SK-N-SH treated with all-trans-retinoic acid at 6 μM for 48 hours (cell line): Measurements from ENCODE around the gene PTDSS2.
A peak's percentile ranks its signal among the peaks of the same experiment; 100 is the strongest.

ENCODE experiments used
- ATAC-seq: fragments of 200-7000 bp; cut with Tn5 transposase; 3 replicates; pipeline ENCODE4 v1.9.1; 2020; ENCODE audit warnings: mild to moderate bottlenecking, moderate library complexity
- ARNTL ChIP-seq: fragments of 450-650 bp; formaldehyde crosslinking; IDR thresholded peaks from 2 replicates; pipeline ENCODE4 v1.5.0; 2020; ENCODE audit warnings: low read depth, mild to moderate bottlenecking, moderate library complexity, borderline replicate concordance
- CSDC2 ChIP-seq: fragments of 250-450 bp; sonication (Bioruptor Pico); IDR thresholded peaks from 2 replicates; pipeline ENCODE4 v1.5.0; 2020; ENCODE audit warnings: mild to moderate bottlenecking, moderate library complexity
- CSRNP3 ChIP-seq: fragments of 250-450 bp; sonication (Bioruptor Pico); IDR thresholded peaks from 2 replicates; pipeline ENCODE4 v1.5.1; 2021; ENCODE audit warnings: mild to moderate bottlenecking, moderate library complexity
- ESRRG ChIP-seq: fragments of 250-450 bp; sonication (Bioruptor Pico); IDR thresholded peaks from 2 replicates; pipeline ENCODE4 v1.6.1; 2021; ENCODE audit warnings: mild to moderate bottlenecking
- GLIS3 ChIP-seq: fragments of 250-450 bp; sonication (Bioruptor Pico); IDR thresholded peaks from 2 replicates; pipeline ENCODE4 v1.5.0; 2020; ENCODE audit warnings: mild to moderate bottlenecking, moderate library complexity
- ISL1 ChIP-seq: fragments of 250-450 bp; sonication (Bioruptor Pico); IDR thresholded peaks from 2 replicates; pipeline ENCODE4 v2.1.2; 2022; ENCODE audit warnings: mild to moderate bottlenecking, moderate library complexity
- OSR1 ChIP-seq: fragments of 250-450 bp; sonication (Bioruptor Pico); IDR thresholded peaks from 2 replicates; pipeline ENCODE4 v1.8.0; 2022; ENCODE audit warnings: moderate library complexity, mild to moderate bottlenecking, inconsistent platforms
- POU6F1 ChIP-seq: fragments of 250-450 bp; sonication (Bioruptor Pico); IDR thresholded peaks from 2 replicates; pipeline ENCODE4 v1.8.0; 2021; ENCODE audit warnings: low read depth, mild to moderate bottlenecking, moderate library complexity, borderline replicate concordance
- PPARA ChIP-seq: fragments of 250-450 bp; sonication (Bioruptor Pico); IDR thresholded peaks from 2 replicates; pipeline ENCODE4 v1.5.0; 2020; ENCODE audit warnings: mild to moderate bottlenecking, borderline replicate concordance
- RARB ChIP-seq: fragments of 250-450 bp; sonication (Bioruptor Pico); IDR thresholded peaks from 2 replicates; pipeline ENCODE4 v1.8.0; 2021; ENCODE audit warnings: mild to moderate bottlenecking, moderate library complexity
- SNAI2 ChIP-seq: fragments of 250-450 bp; sonication (Bioruptor Pico); IDR thresholded peaks from 2 replicates; pipeline ENCODE4 v1.5.0; 2020; ENCODE audit warnings: mild to moderate bottlenecking, moderate library complexity
- TCF4 ChIP-seq: fragments of 250-450 bp; sonication (Bioruptor Pico); IDR thresholded peaks from 2 replicates; pipeline ENCODE4 v1.8.0; 2021; ENCODE audit warnings: mild to moderate bottlenecking, moderate library complexity, borderline replicate concordance
- TOX ChIP-seq: fragments of 250-450 bp; sonication (Bioruptor Pico); IDR thresholded peaks from 2 replicates; pipeline ENCODE4 v1.8.0; 2021; ENCODE audit warnings: mild to moderate bottlenecking, moderate library complexity, borderline replicate concordance
- ZC3H10 ChIP-seq: fragments of 250-450 bp; sonication (Bioruptor Pico); IDR thresholded peaks from 2 replicates; pipeline ENCODE4 v1.5.1; 2021; ENCODE audit warnings: mild to moderate bottlenecking, moderate library complexity
- ZFP3 ChIP-seq: fragments of 250-450 bp; sonication (Bioruptor Pico); IDR thresholded peaks from 2 replicates; pipeline ENCODE4 v1.5.0; 2020; ENCODE audit warnings: mild to moderate bottlenecking, moderate library complexity
- ZNF565 ChIP-seq: fragments of 450-650 bp; formaldehyde crosslinking; conservative IDR thresholded peaks from 2 replicates; pipeline ENCODE4 v1.5.0; 2020; ENCODE audit warnings: low read depth, mild to moderate bottlenecking, moderate library complexity
- TF ChIP-seq, protein P1 (sequence below): fragments of 250-450 bp; sonication (Bioruptor Pico); IDR thresholded peaks from 2 replicates; pipeline ENCODE4 v1.5.1; 2020; ENCODE audit warnings: low read depth, mild to moderate bottlenecking, moderate library complexity
- TF ChIP-seq, protein P2 (sequence below): fragments of 250-450 bp; sonication (Bioruptor Pico); IDR thresholded peaks from 2 replicates; pipeline ENCODE4 v1.5.0; 2020; ENCODE audit warnings: mild to moderate bottlenecking, moderate library complexity

The PTDSS2 gene

GRCh38 chr11:425301-425700 is 24.8 kb upstream of the PTDSS2 start:
- ATAC-seq = no peak

GRCh38 chr11:426851-427250 is 23.2 kb upstream of the PTDSS2 start:
- TF ChIP-seq POU6F1 (no peak), SNAI2 (no peak), PPARA (no peak), ZC3H10 (CRISPR knock-in tag) (no peak), ARNTL (CRISPR knock-in tag) (no peak), ESRRG (CRISPR knock-in tag) (no peak), OSR1 (no peak), CSDC2 (CRISPR knock-in tag) (no peak), ZNF565 (CRISPR knock-in tag) (no peak), ISL1 (CRISPR knock-in tag) (no peak)
- TF ChIP-seq, protein P1, sequence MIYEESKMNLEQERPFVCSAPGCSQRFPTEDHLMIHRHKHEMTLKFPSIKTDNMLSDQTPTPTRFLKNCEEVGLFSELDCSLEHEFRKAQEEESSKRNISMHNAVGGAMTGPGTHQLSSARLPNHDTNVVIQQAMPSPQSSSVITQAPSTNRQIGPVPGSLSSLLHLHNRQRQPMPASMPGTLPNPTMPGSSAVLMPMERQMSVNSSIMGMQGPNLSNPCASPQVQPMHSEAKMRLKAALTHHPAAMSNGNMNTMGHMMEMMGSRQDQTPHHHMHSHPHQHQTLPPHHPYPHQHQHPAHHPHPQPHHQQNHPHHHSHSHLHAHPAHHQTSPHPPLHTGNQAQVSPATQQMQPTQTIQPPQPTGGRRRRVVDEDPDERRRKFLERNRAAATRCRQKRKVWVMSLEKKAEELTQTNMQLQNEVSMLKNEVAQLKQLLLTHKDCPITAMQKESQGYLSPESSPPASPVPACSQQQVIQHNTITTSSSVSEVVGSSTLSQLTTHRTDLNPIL (CRISPR knock-in tag) = no peak
- no peak for ATAC-seq

More at GRCh38 chr11:425301-425700, 24.8 kb upstream of the PTDSS2 start:
- TF ChIP-seq TOX (CRISPR knock-in tag) (no peak), CSRNP3 (no peak), ESRRG (CRISPR knock-in tag) (no peak), ISL1 (CRISPR knock-in tag) (no peak), ZFP3 (no peak)
- TF ChIP-seq, protein P2, sequence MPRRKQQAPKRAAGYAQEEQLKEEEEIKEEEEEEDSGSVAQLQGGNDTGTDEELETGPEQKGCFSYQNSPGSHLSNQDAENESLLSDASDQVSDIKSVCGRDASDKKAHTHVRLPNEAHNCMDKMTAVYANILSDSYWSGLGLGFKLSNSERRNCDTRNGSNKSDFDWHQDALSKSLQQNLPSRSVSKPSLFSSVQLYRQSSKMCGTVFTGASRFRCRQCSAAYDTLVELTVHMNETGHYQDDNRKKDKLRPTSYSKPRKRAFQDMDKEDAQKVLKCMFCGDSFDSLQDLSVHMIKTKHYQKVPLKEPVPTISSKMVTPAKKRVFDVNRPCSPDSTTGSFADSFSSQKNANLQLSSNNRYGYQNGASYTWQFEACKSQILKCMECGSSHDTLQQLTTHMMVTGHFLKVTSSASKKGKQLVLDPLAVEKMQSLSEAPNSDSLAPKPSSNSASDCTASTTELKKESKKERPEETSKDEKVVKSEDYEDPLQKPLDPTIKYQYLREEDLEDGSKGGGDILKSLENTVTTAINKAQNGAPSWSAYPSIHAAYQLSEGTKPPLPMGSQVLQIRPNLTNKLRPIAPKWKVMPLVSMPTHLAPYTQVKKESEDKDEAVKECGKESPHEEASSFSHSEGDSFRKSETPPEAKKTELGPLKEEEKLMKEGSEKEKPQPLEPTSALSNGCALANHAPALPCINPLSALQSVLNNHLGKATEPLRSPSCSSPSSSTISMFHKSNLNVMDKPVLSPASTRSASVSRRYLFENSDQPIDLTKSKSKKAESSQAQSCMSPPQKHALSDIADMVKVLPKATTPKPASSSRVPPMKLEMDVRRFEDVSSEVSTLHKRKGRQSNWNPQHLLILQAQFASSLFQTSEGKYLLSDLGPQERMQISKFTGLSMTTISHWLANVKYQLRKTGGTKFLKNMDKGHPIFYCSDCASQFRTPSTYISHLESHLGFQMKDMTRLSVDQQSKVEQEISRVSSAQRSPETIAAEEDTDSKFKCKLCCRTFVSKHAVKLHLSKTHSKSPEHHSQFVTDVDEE (CRISPR knock-in tag) = no peak

GRCh38 chr11:428295-428694 is 21.8 kb upstream of the PTDSS2 start:
- ATAC-seq = no peak
- TF ChIP-seq ZC3H10 (CRISPR knock-in tag) (no peak), CSRNP3 (no peak), ESRRG (CRISPR knock-in tag) (no peak), GLIS3 (no peak), ZNF565 (CRISPR knock-in tag) (no peak)

- peak; percentile 18; the same call in 2 of the 3 replicates for ATAC-seq
- TF ChIP-seq RARB (CRISPR knock-in tag) = no peak
- no peak for TF ChIP-seq SNAI2
- TF ChIP-seq POU6F1 = no peak
- no peak for TF ChIP-seq PPARA
- no peak for TF ChIP-seq TCF4 (CRISPR knock-in tag)
- TF ChIP-seq OSR1 = no peak
- TF ChIP-seq GLIS3 = no peak
- no peak for TF ChIP-seq ZC3H10 (CRISPR knock-in tag)
- TF ChIP-seq, protein P1 (CRISPR knock-in tag) = no peak
- no peak for TF ChIP-seq ZFP3
Observed at GRCh38 chr11:429391-429790, 20.7 kb upstream of the PTDSS2 start.
